Fibroblast of lung (primary cell): Measurements from ENCODE around the gene PIAS1. TPM values are rescaled to one million over a fixed set of nuclear protein-coding genes. Genes with fewer than 3 reads are reported as not detected.

Source experiments
- DNase-seq, 2 donors: peaks; one replicate each; pipeline versions ENCODE4 v3.0.0 to v3.0.0-alpha.2; 2010; ENCODE audit warnings: low read depth in 2 of 2
- H2AFZ ChIP-seq: 2 replicates; pipeline ENCODE4 v1.5.1; 2012; ENCODE audit warnings: low read length, control low read depth, inconsistent platforms
- H3K27ac ChIP-seq: 2 replicates; pipeline ENCODE4 v1.5.1; 2011; ENCODE audit warnings: low read length, control low read depth; ENCODE audit not compliant: insufficient read depth
- H3K27me3 ChIP-seq: 2 replicates; pipeline ENCODE4 v1.5.1; 2011; ENCODE audit warnings: mild to moderate bottlenecking, low read length; ENCODE audit not compliant: control insufficient read depth, insufficient read depth
- H3K36me3 ChIP-seq: 2 replicates; pipeline ENCODE4 v1.5.1; 2011; ENCODE audit warnings: low read length; ENCODE audit not compliant: control insufficient read depth, insufficient read depth
- H3K4me1 ChIP-seq: 2 replicates; pipeline ENCODE4 v1.5.1; 2011; ENCODE audit warnings: low read length; ENCODE audit not compliant: control insufficient read depth, insufficient read depth; ENCODE audit errors: extremely low read depth
- H3K4me2 ChIP-seq: 2 replicates; pipeline ENCODE4 v1.5.1; 2011; ENCODE audit warnings: low read length, control low read depth; ENCODE audit not compliant: insufficient read depth; ENCODE audit errors: extremely low read depth
- H3K4me3 ChIP-seq, 4 experiments: fragments of 200-600 bp in 1 of 4; sonication (generic) in 1 of 4; replicated peaks in 1 of 4; 2 replicates each; pipeline ENCODE4 v1.5.1; 2011 to 2016; ENCODE audit warnings: low read length in 4 of 4, low read depth in 3 of 4, mild to moderate bottlenecking in 3 of 4, control low read depth in 2 of 4, inconsistent platforms in 1 of 4, mixed read lengths in 1 of 4; ENCODE audit not compliant: insufficient read depth in 1 of 4; ENCODE audit errors: control extremely low read depth in 1 of 4
- H3K79me2 ChIP-seq: 2 replicates; pipeline ENCODE4 v1.5.1; 2012; ENCODE audit warnings: mild to moderate bottlenecking, low read length, inconsistent platforms; ENCODE audit not compliant: control insufficient read depth, insufficient read depth
- H3K9ac ChIP-seq: 2 replicates; pipeline ENCODE4 v1.5.1; 2011; ENCODE audit warnings: mild to moderate bottlenecking, low read length, control low read depth; ENCODE audit not compliant: insufficient read depth
- H3K9me3 ChIP-seq: 2 replicates; pipeline ENCODE4 v1.5.1; 2012; ENCODE audit warnings: low read depth, low read length; ENCODE audit not compliant: control insufficient read depth, insufficient read depth
- H4K20me1 ChIP-seq: 2 replicates; pipeline ENCODE4 v1.5.1; 2011; ENCODE audit warnings: low read length; ENCODE audit not compliant: control insufficient read depth, insufficient read depth; ENCODE audit errors: extremely low read depth
- CTCF ChIP-seq, 2 donors: IDR thresholded peaks in 1 of 2; conservative IDR thresholded peaks in 1 of 2; 1 replicate in 1 of 2; 2 replicates in 1 of 2; pipeline ENCODE4 v1.5.1; 2011 to 2012; ENCODE audit warnings: low read length in 2 of 2, control low read depth in 1 of 2, inconsistent platforms in 1 of 2, low read depth in 1 of 2, mild to moderate bottlenecking in 1 of 2
- EZH2 ChIP-seq: IDR thresholded peaks from 2 replicates; pipeline ENCODE4 v1.5.1; 2012; ENCODE audit warnings: low read length, control low read depth, mild to moderate bottlenecking; ENCODE audit errors: missing control alignments
- polyA plus RNA-seq, 2 donors: library from polyadenylated mRNA; depleted of rRNA in 1 of 2; stranded (reverse) in 1 of 2; unstranded in 1 of 2; fragments of >200 nt; gene quantifications; 2 replicates each; pipeline ENCODE4 v1.2.1, GENCODE V29; 2011 to 2012; ENCODE audit warnings: missing spikeins in 1 of 2
- total RNA-seq: library from RNA; depleted of rRNA; stranded (reverse); fragments of >200 nt; gene quantifications from 2 replicates; pipeline ENCODE4 v1.2.1, GENCODE V29; 2014

The PIAS1 gene
- total and polyA plus RNA-seq, 2 donors (not counting 1 experiment from before 2014, with no cell fraction given): 17.0 to 35.1 TPM

GRCh38 chr15:68151277-68151676 is 97.2 kb downstream of the PIAS1 start:
- TF ChIP-seq CTCF (conservative IDR thresholded peaks at IDR 0.05 in 1 of 2, IDR thresholded peaks at IDR 0.05 in 1 of 2; ENCODE audit: low read depth in 1 of 2, low read length in 2 of 2) (no peak), EZH2 (no peak)
- DNase-seq: peak; percentile 10 to 18
- Histone ChIP-seq H3K9me3 (no peaks in the 10 kb centered on the region), H3K9ac (no peak overlapping the region), H3K36me3 (peaks cover 2% of the 10 kb centered on the region), H3K4me1 (peaks cover 2% of the 10 kb centered on the region), H3K4me3 (no peak overlapping the region), H3K27ac (no peak overlapping the region), H3K27me3 (no peaks in the 10 kb centered on the region), H4K20me1 (no peaks in the 10 kb centered on the region), H2AFZ (no peak overlapping the region), H3K79me2 (no peaks in the 10 kb centered on the region), H3K4me2 (no peak overlapping the region)

- Histone ChIP-seq H3K79me2 (no peaks in the 10 kb centered on the region), H3K9me3 (no peaks in the 10 kb centered on the region), H3K4me1 (peaks cover 2% of the 10 kb centered on the region)
Observed at GRCh38 chr15:68152342-68152741, 98.2 kb downstream of the PIAS1 start.

GRCh38 chr15:68154923-68155559 is 100.9 kb downstream of the PIAS1 start:
- Histone ChIP-seq H3K79me2 (no peaks in the 10 kb centered on the region), H3K27ac (no peak overlapping the region), H2AFZ (no peak overlapping the region), H3K9ac (no peak overlapping the region), H3K9me3 (no peaks in the 10 kb centered on the region), H3K4me2 (no peak overlapping the region), H3K27me3 (no peaks in the 10 kb centered on the region), H3K4me1 (no peaks in the 10 kb centered on the region), H3K4me3 (no peak overlapping the region), H3K36me3 (peaks cover 2% of the 10 kb centered on the region), H4K20me1 (no peaks in the 10 kb centered on the region)
- TF ChIP-seq CTCF (conservative IDR thresholded peaks at IDR 0.05 in 1 of 2, IDR thresholded peaks at IDR 0.05 in 1 of 2; ENCODE audit: low read depth in 1 of 2, low read length in 2 of 2) (peak; percentile 80 to 86), EZH2 (no peak)
- peak; percentile 56 to 82 for DNase-seq

More at GRCh38 chr15:68152342-68152741, 98.2 kb downstream of the PIAS1 start:
- H3K4me3 ChIP-seq: no peak overlapping the region
- H3K9ac ChIP-seq: no peak overlapping the region
- no peak overlapping the region for H2AFZ ChIP-seq
- no peak overlapping the region for H3K4me2 ChIP-seq
- no peak for DNase-seq
- H3K27ac ChIP-seq: no peak overlapping the region
- peaks cover 2% of the 10 kb centered on the region for H3K36me3 ChIP-seq
- no peak for TF ChIP-seq CTCF (conservative IDR thresholded peaks at IDR 0.05 in 1 of 2, IDR thresholded peaks at IDR 0.05 in 1 of 2; ENCODE audit: low read depth in 1 of 2, low read length in 2 of 2)
- no peaks in the 10 kb centered on the region for H3K27me3 ChIP-seq
- H4K20me1 ChIP-seq: no peaks in the 10 kb centered on the region
